GM18505 (cell line): ENCODE data around the gene MAPK7.

Source experiments
- ATAC-seq: cut with Tn5 transposase; IDR thresholded peaks from one replicate; pipeline ENCODE4 v1.9.1; 2021; ENCODE audit not compliant: unreplicated experiment
- POLR2A ChIP-seq: IDR thresholded peaks from 4 replicates; pipeline ENCODE4 v1.6.1; 2011; ENCODE audit warnings: borderline replicate concordance; ENCODE audit not compliant: insufficient read depth, insufficient read length; ENCODE audit errors: extremely low read depth

Gene MAPK7

DNA sequence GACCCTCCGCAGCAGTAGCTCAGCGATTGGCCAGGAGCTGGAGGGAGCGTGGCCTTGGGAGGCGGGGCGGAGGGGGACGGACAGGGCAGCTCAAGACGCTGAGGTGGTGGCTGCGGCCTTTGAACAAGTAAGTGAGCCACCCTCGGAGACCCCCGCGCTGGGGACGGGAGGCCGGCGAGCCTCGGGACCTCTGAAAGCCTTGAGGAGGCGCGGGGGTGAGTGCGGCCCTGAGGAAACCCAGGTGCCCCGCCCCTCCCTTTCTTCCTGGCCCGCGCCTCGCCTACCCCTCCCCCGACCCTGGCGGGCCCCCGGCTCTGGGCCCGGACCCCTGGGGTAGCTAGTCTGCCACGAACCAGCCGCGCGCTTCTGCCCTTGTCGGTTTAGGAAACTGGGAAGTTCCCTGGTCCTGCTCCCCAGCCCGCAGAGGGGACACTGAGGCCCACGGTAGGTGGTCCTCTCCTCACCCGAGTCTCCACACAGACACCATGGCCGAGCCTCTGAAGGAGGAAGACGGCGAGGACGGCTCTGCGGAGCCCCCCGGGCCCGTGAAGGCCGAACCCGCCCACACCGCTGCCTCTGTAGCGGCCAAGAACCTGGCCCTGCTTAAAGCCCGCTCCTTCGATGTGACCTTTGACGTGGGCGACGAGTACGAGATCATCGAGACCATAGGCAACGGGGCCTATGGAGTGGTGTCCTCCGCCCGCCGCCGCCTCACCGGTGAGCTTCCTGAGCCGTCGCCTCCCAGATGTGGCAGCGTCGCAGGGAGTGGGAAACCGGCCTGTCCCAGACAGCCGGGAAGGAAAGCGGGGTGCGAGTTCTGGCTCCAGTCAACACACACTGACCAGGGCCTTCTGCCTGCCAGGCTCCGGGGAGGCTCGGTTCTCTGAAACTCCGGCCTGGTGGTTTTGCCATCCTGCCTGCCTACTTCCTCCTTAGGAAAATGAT lies at the start of gene MAPK7:
MAPK7 (plus strand) TSS at position 83 of the 945 bp plus-strand sequence; CDS start at position 486, 403 bp downstream.
- ATAC-seq: peak; percentile 8
- TF ChIP-seq POLR2A: no peak

DNA sequence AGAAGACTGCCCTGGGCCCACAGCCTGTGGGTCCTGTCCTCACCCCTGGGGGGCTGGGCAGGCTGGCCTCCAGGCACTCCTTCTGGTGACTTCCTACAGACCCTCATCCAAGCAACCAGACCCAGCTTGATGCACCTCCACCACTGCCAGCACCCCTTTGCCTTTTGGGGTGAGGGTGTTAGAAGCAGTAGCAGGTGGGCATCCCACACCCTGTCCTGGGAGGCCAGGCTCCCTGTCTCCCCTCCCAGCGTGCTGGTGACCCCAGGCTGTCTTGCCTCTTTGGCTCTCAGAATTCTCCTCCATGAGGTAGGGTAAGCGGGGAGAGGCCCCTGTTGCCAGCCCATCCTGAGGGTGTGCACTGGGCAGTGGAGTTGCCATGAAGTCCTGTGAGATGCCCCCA lies 49.2 kb upstream of the MAPK7 start:
- no peak for ATAC-seq
- TF ChIP-seq POLR2A: no peak

GRCh38 chr17:19329839-19330238 lies 48.5 kb upstream of the MAPK7 start:
- no peak for TF ChIP-seq POLR2A
- no peak for ATAC-seq

DNA sequence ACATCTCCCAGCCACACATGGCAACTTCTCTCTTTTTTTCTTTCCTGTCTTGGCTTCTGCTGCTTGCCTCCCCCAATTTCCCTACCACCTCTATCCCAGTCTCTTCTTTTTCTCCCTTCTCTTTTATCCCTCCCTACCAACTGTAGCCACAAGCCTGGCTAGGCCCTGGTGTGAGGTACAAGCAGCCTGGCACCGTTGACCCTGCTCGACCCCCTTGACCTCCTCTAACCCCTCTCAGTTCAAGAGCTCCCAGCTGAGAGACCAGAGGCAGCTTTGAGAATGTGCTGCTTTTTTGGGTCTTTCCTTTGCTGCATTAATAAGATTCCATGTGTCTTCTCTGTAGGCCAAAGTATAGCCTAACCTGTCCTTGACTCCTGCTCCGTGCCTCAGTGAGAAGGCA lies 48.0 kb upstream of the MAPK7 start:
- no peak for TF ChIP-seq POLR2A
- ATAC-seq: no peak

- ATAC-seq: no peak
- no peak for TF ChIP-seq POLR2A
These were observed 47.2 kb upstream of the MAPK7 start for GRCh38 chr17:19331134-19331533.

GRCh38 chr17:19331543-19332245 lies 46.6 kb upstream of the MAPK7 start:
- TF ChIP-seq POLR2A: no peak
- ATAC-seq: no peak

- ATAC-seq: no peak
- no peak for TF ChIP-seq POLR2A
These were observed 45.7 kb upstream of the MAPK7 start for GRCh38 chr17:19332371-19333131.

DNA sequence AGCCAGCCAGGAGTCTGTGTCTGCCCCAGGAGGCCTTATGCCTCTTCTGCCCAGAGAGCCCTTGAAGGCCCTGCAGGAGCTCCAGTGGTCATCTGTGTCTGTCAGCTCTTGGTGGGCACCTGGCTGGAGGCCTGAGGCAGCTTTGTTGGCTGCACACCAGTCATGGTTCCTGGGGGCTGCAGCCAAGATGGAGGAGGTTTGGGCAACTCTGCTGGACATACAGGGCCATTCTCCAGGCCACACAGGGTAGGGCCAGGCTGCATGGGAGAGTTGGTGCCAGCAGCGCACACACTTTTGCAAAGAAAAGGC lies 45.2 kb upstream of the MAPK7 start:
- no peak for TF ChIP-seq POLR2A
- ATAC-seq: no peak

GRCh38 chr17:19333736-19334290 lies 44.5 kb upstream of the MAPK7 start:
- no peak for TF ChIP-seq POLR2A
- ATAC-seq: no peak

GRCh38 chr17:19334331-19334730 lies 44.0 kb upstream of the MAPK7 start:
- ATAC-seq: no peak

DNA sequence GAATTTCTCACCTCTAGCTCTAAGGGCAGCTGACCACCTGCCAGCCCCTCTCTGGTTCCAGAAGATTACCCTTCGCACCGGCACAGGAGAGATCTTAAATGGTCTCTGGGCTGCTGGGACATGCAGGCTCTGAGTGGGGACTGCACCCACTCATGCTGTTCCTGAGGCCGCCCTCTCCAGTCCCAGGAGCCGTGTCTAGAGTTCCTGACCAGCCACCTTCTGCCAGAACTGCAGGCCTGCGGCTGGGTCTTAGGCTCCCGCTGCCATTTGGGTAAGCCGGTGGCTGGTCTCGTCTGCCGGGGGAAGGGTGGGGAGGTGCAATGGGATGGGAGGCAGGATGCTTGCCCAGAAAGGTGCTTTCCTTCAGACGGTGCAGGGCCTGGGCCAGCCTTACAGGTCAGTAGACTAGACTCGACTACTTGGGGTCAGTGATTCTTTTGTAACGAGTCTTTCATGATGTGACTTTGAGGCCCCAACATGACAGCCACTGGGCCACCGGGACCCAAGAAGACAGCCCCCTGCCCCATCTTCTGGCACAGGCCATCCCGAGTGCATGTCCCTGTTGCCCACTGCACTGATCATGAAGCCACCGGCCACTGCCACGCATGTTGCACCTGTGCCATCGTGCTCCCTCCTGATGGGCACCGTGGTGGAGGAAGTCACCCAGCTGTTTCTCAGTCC lies 42.2 kb upstream of the MAPK7 start:
- ATAC-seq: no peak
- TF ChIP-seq POLR2A: no peak

More at GRCh38 chr17:19334331-19334730, 44.0 kb upstream of the MAPK7 start:
- TF ChIP-seq POLR2A: no peak

GRCh38 chr17:19336938-19337711 lies 41.2 kb upstream of the MAPK7 start:
- no peak for ATAC-seq
- no peak for TF ChIP-seq POLR2A

DNA sequence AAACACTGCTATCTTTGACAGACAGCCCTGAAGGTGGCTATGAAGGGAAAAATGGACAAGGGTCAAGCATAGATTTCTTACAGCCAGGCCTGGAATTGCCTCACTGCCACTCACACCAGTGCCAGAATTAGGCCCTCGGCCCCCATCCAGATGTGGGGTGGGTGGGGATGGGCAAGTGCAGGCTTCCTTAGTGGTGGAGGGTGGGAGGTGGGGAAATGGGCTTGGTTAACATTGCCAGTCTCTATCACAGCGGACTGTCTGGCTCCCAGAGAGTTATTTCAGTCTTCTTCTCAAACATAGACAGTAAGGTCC lies 40.6 kb upstream of the MAPK7 start:
- ATAC-seq: no peak
- no peak for TF ChIP-seq POLR2A
